HEK293T (cell line): ENCODE results near the gene ACIN1.

Experiments used
- ARNT ChIP-seq: fragments of 450-650 bp; IDR thresholded peaks from 2 replicates; pipeline ENCODE4 v1.6.1; 2017; ENCODE audit warnings: mild to moderate bottlenecking
- ELF4 ChIP-seq: fragments of 450-650 bp; IDR thresholded peaks from 2 replicates; pipeline ENCODE4 v1.6.1; 2017; ENCODE audit warnings: antibody characterized with exemption
- FOXA1 ChIP-seq: fragments of 450-650 bp; IDR thresholded peaks from 2 replicates; pipeline ENCODE4 v1.6.1; 2016; ENCODE audit warnings: mild to moderate bottlenecking
- FOXK2 ChIP-seq: fragments of 450-650 bp; IDR thresholded peaks from 2 replicates; pipeline ENCODE4 v1.6.1; 2016; ENCODE audit warnings: mild to moderate bottlenecking
- FOXM1 ChIP-seq: fragments of 450-650 bp; IDR thresholded peaks from 2 replicates; pipeline ENCODE4 v1.6.1; 2017; ENCODE audit warnings: mild to moderate bottlenecking, borderline replicate concordance
- HDGF ChIP-seq: fragments of 450-650 bp; IDR thresholded peaks from 2 replicates; pipeline ENCODE4 v1.6.1; 2017; ENCODE audit warnings: antibody characterized with exemption, borderline replicate concordance
- L3MBTL2 ChIP-seq: fragments of 450-650 bp; conservative IDR thresholded peaks from 2 replicates; pipeline ENCODE4 v1.6.1; 2016; ENCODE audit warnings: mild to moderate bottlenecking
- LEF1 ChIP-seq: fragments of 450-650 bp; IDR thresholded peaks from 2 replicates; pipeline ENCODE4 v1.6.1; 2017; ENCODE audit warnings: mild to moderate bottlenecking, borderline replicate concordance
- NFRKB ChIP-seq: fragments of 450-650 bp; IDR thresholded peaks from 2 replicates; pipeline ENCODE4 v1.6.1; 2016; ENCODE audit warnings: mild to moderate bottlenecking, moderate library complexity
- PKNOX1 ChIP-seq: fragments of 450-650 bp; IDR thresholded peaks from 2 replicates; pipeline ENCODE4 v1.6.1; 2016
- SUZ12 ChIP-seq: fragments of 450-650 bp; IDR thresholded peaks from 2 replicates; pipeline ENCODE4 v1.6.1; 2016; ENCODE audit warnings: mild to moderate bottlenecking
- TARDBP ChIP-seq: fragments of 450-650 bp; IDR thresholded peaks from 2 replicates; pipeline ENCODE4 v1.6.1; 2016
- ZNF384 ChIP-seq: fragments of 450-650 bp; IDR thresholded peaks from 2 replicates; pipeline ENCODE4 v1.6.1; 2016

- no peak for TF ChIP-seq FOXM1
- TF ChIP-seq LEF1, result no peak
- no peak for TF ChIP-seq SUZ12
- TF ChIP-seq TARDBP, result no peak
- TF ChIP-seq HDGF, result no peak
- TF ChIP-seq ZNF384, result no peak
- TF ChIP-seq L3MBTL2, result no peak
- no peak for TF ChIP-seq NFRKB
- TF ChIP-seq FOXK2, result no peak
- no peak for TF ChIP-seq ELF4
- TF ChIP-seq ARNT, result no peak
- TF ChIP-seq FOXA1, result no peak
- TF ChIP-seq PKNOX1, result no peak
Measured at GRCh38 chr14:23053426-23053825, 41.5 kb downstream of the ACIN1 start.
